HepG2 (cell line): ENCODE data around the gene TBC1D10A. TPM values are rescaled to one million over a fixed set of nuclear protein-coding genes. Genes with fewer than 3 reads are reported as not detected.

Source experiments
- ATAC-seq: fragments of 200-7000 bp; cut with Tn5 transposase; 3 replicates; pipeline ENCODE4 v1.9.1; 2020; ENCODE audit warnings: mild to moderate bottlenecking, moderate library complexity
- BruUV-seq: library from RNA; stranded (reverse); fragments of 400-500 nt; replicated peaks from 2 replicates; lab custom pipeline; 2021; lab: Mats Ljungman, UMichigan
- CTCF ChIA-PET: fragments of 300-600 bp; formaldehyde crosslinking; extraction: SDS; loops from one replicate; lab custom pipeline; 2021; ENCODE audit warnings: low total read pairs, inconsistent platforms, low intra/inter-chr PET ratio; lab: Yijun Ruan, JAX
- POLR2A ChIA-PET: fragments of 350-600 bp; sonication (Branson Sonifier 250); formaldehyde crosslinking; loops from one replicate; lab custom pipeline; 2020; ENCODE audit warnings: antibody characterized with exemption, inconsistent platforms; lab: Yijun Ruan, JAX
- DNase-seq: peaks from one replicate; pipeline ENCODE4 v3.0.0-alpha.2; 2015; ENCODE audit warnings: low spot score
- FAIRE-seq: peaks from 3 replicates; lab custom pipeline; 2011; peaks lifted over from hg19 to GRCh38; lab: Jason Lieb, UNC
- H2AFZ ChIP-seq: one replicate; pipeline ENCODE4 v1.6.1; 2011; ENCODE audit warnings: low read length, inconsistent platforms
- H3K27ac ChIP-seq: fragments of 300-600 bp; 3 replicates; pipeline ENCODE4 v1.8.0; 2011; ENCODE audit warnings: mixed run types, mild to moderate bottlenecking, mixed read lengths, low read length, inconsistent platforms; ENCODE audit not compliant: insufficient read depth; ENCODE audit errors: extremely low read length
- H3K27me3 ChIP-seq, 2 experiments: fragments of 200-600 bp in 1 of 2; 2 replicates in 1 of 2; 3 replicates in 1 of 2; pipeline versions ENCODE4 v1.6.0 to v1.8.0; 2011; ENCODE audit warnings: low read length in 2 of 2, mild to moderate bottlenecking in 2 of 2, moderate library complexity in 2 of 2, inconsistent platforms in 1 of 2; ENCODE audit not compliant: insufficient read depth in 2 of 2, control insufficient read depth in 1 of 2
- H3K36me3 ChIP-seq, 2 experiments: fragments of 200-600 bp in 1 of 2; replicated peaks in 1 of 2; 2 replicates in 1 of 2; 3 replicates in 1 of 2; pipeline versions ENCODE4 v1.5.1 to v1.8.0; 2011; ENCODE audit warnings: low read length in 2 of 2, inconsistent platforms in 1 of 2; ENCODE audit not compliant: insufficient read depth in 2 of 2, control insufficient read depth in 1 of 2
- H3K4me1 ChIP-seq: 2 replicates; pipeline ENCODE4 v1.5.1; 2012; ENCODE audit warnings: low read length, inconsistent platforms; ENCODE audit not compliant: insufficient read depth
- H3K4me2 ChIP-seq: 2 replicates; pipeline ENCODE4 v1.6.0; 2011; ENCODE audit warnings: low read depth, low read length, inconsistent platforms
- H3K4me3 ChIP-seq, 3 experiments: fragments of 200-600 bp in 1 of 3; sonication (generic), shearing (Covaris generic) in 1 of 3; replicated peaks in 1 of 3; 2 replicates each; pipeline ENCODE4 v1.5.1; 2011 to 2016; ENCODE audit warnings: low read length in 3 of 3, inconsistent platforms in 2 of 3, low read depth in 2 of 3, mild to moderate bottlenecking in 2 of 3, control low read depth in 1 of 3, mixed read lengths in 1 of 3; ENCODE audit not compliant: insufficient read depth in 1 of 3
- H3K79me2 ChIP-seq: one replicate; pipeline ENCODE4 v1.6.1; 2011; ENCODE audit warnings: low read length, inconsistent platforms; ENCODE audit not compliant: insufficient read depth
- H3K9ac ChIP-seq: 2 replicates; pipeline ENCODE4 v1.6.0; 2011; ENCODE audit warnings: mild to moderate bottlenecking, low read depth, low read length, inconsistent platforms; ENCODE audit not compliant: insufficient read depth
- H3K9me3 ChIP-seq: 2 replicates; pipeline ENCODE4 v1.5.1; 2012; ENCODE audit warnings: mild to moderate bottlenecking, low read length
- H4K20me1 ChIP-seq: 2 replicates; pipeline ENCODE4 v1.6.0; 2011; ENCODE audit warnings: inconsistent platforms, mild to moderate bottlenecking, low read length, moderate library complexity; ENCODE audit not compliant: insufficient read depth
- ATF6 ChIP-seq: sonication (generic); formaldehyde crosslinking; conservative IDR thresholded peaks from 2 replicates; pipeline ENCODE4 v1.4.0; 2020; ENCODE audit warnings: missing genetic modification reagents
- REST ChIP-seq, 2 experiments: IDR thresholded peaks; 2 replicates each; pipeline ENCODE4 v1.6.1; 2011 to 2012; ENCODE audit warnings: low read length in 2 of 2, borderline replicate concordance in 1 of 2, low read depth in 1 of 2, mild to moderate bottlenecking in 1 of 2, moderate library complexity in 1 of 2
- SMAD9 ChIP-seq: sonication (generic); formaldehyde crosslinking; IDR thresholded peaks from 2 replicates; pipeline ENCODE4 v1.5.1; 2020; ENCODE audit warnings: mild to moderate bottlenecking, missing genetic modification reagents
- ZBTB44 ChIP-seq: sonication (generic); formaldehyde crosslinking; IDR thresholded peaks from 2 replicates; pipeline ENCODE4 v1.4.0; 2020; ENCODE audit warnings: missing genetic modification reagents
- ZNF121 ChIP-seq: sonication (generic); formaldehyde crosslinking; IDR thresholded peaks from 2 replicates; pipeline ENCODE4 v1.5.0; 2020; ENCODE audit warnings: mild to moderate bottlenecking, missing genetic modification reagents
- ZNF430 ChIP-seq: sonication (generic); formaldehyde crosslinking; IDR thresholded peaks from 2 replicates; pipeline ENCODE4 v1.9.0; 2021; ENCODE audit warnings: mild to moderate bottlenecking, missing genetic modification reagents
- ZNF740 ChIP-seq: sonication (generic); formaldehyde crosslinking; IDR thresholded peaks from 2 replicates; pipeline ENCODE4 v1.4.0; 2020; ENCODE audit warnings: missing genetic modification reagents
- ZNF775 ChIP-seq: sonication (generic); formaldehyde crosslinking; IDR thresholded peaks from 2 replicates; pipeline ENCODE4 v1.4.0; 2020; ENCODE audit warnings: missing genetic modification reagents, mild to moderate bottlenecking, moderate library complexity, borderline replicate concordance
- WGBS: methylation state at CpG from one replicate; pipeline ENCODE4 v1.1.6; 2017; ENCODE audit warnings: low lambda C conversion rate; 5-methylcytosine and 5-hydroxymethylcytosine counted together
- in situ Hi-C: cut with HindIII; loops from 2 replicates; pipeline ENCODE4 v1.10.0; 2017; ENCODE audit warnings: low pct_unique_long_range_greater_than_20kb; ENCODE audit not compliant: extremely low pct_ligation_motif_present
- intact Hi-C: fragments of 100-400 bp; cut with micrococcal nuclease; formaldehyde crosslinking; loops from one replicate; pipeline ENCODE4 v1.10.0; 2022; ENCODE audit not compliant: unreplicated experiment
- polyA plus RNA-seq, 8 experiments: library from polyadenylated mRNA; depleted of rRNA in 3 of 8; stranded (reverse) in 7 of 8; unstranded in 1 of 8; fragments of >200 nt; fragmentation: Illumina TruSeq in 4 of 8; extraction: Trizol in 4 of 8; gene quantifications; 2 replicates each; pipeline versions ENCODE4 v1.2.1 to v1.2.3, GENCODE V29; 2011 to 2016; ENCODE audit warnings: low read depth in 4 of 8, missing spikeins in 1 of 8, mixed read lengths in 1 of 8; ENCODE audit not compliant: insufficient read depth in 1 of 8
- total RNA-seq, 5 experiments: library from RNA; depleted of rRNA; stranded (reverse); fragments of >200 nt; fragmentation: Illumina TruSeq; extraction: Trizol; gene quantifications; 2 replicates each; pipeline ENCODE4 v1.2.3, GENCODE V29; 2016; ENCODE audit warnings: low read depth in 1 of 5

TBC1D10A gene
- total and polyA plus RNA-seq, 2 of the 13 experiments (the other 11 are each of a cell fraction or from before 2014, with no cell fraction given): 4.2 to 4.9 TPM

GRCh38 chr22:30279932-30280331 lies 46.8 kb downstream of the TBC1D10A start:
- no peak overlapping the region for H3K4me3 ChIP-seq
- CTCF ChIA-PET: no interaction called here
- no TSS peak for BruUV-seq
- H3K9ac ChIP-seq: no peak overlapping the region
- H3K27ac ChIP-seq: no peak overlapping the region
- H3K4me2 ChIP-seq: no peak overlapping the region
- in situ Hi-C loops: no loop called here
- TF ChIP-seq ZBTB44 (CRISPR knock-in tag): no peak
- TF ChIP-seq ZNF121 (CRISPR knock-in tag): peak; percentile 83
- TF ChIP-seq, all 625 proteins: peak for 1
- ATAC-seq (no peak), DNase-seq (no peak), FAIRE-seq (no peak)
- 30% methylated on average over 5 of the region's 5 CpGs for WGBS
- peaks cover 11% of the 10 kb centered on the region; the same call in 1 of the 2 replicates for H3K4me1 ChIP-seq
- no peaks in the 10 kb centered on the region for H3K9me3 ChIP-seq
- H3K79me2 ChIP-seq: no peaks in the 10 kb centered on the region
- H3K36me3 ChIP-seq: no peaks in the 10 kb centered on the region
- no peak overlapping the region for H2AFZ ChIP-seq
- no peaks in the 10 kb centered on the region for H4K20me1 ChIP-seq
- H3K27me3 ChIP-seq: peaks cover 1 to 15% of the 10 kb centered on the region in 2 experiments; a peak in 3 of 5 replicates
- POLR2A ChIA-PET: no interaction called here
- intact Hi-C loops: no loop called here

GRCh38 chr22:30279046-30279788 lies 47.5 kb downstream of the TBC1D10A start:
- no peaks in the 10 kb centered on the region for H3K36me3 ChIP-seq
- ChIA-PET CTCF (no interaction called here), POLR2A (no interaction called here)
- BruUV-seq: no TSS peak
- in situ Hi-C loops: no loop called here
- DNase-seq: no peak
- no peak for FAIRE-seq
- intact Hi-C loops: no loop called here
- H3K9me3 ChIP-seq: no peaks in the 10 kb centered on the region
- no peak for ATAC-seq
- 37% methylated on average over 9 of the region's 16 CpGs for WGBS
- no peaks in the 10 kb centered on the region for H4K20me1 ChIP-seq
- H3K4me2 ChIP-seq: no peak overlapping the region
- H2AFZ ChIP-seq: no peak overlapping the region
- H3K9ac ChIP-seq: no peak overlapping the region
- no peak overlapping the region for H3K4me3 ChIP-seq
- H3K4me1 ChIP-seq: peaks cover 11% of the 10 kb centered on the region; the same call in 1 of the 2 replicates
- no peak overlapping the region for H3K27ac ChIP-seq
- peaks cover 2 to 22% of the 10 kb centered on the region in 2 experiments; a peak in 4 of 5 replicates for H3K27me3 ChIP-seq
- H3K79me2 ChIP-seq: no peaks in the 10 kb centered on the region
- no peak for TF ChIP-seq SMAD9 (CRISPR knock-in tag)
- no peak for TF ChIP-seq REST (IDR thresholded peaks at IDR 0.05; ENCODE audit: borderline replicate concordance in 1 of 2, low read depth in 1 of 2, low read length in 2 of 2)
- no peak for TF ChIP-seq ZNF775 (CRISPR knock-in tag)
- TF ChIP-seq ZNF740 (CRISPR knock-in tag): no peak
- no peak for TF ChIP-seq ZNF430 (CRISPR knock-in tag)
- TF ChIP-seq ATF6 (CRISPR knock-in tag): no peak
